Stimulated activated CD4-positive, alpha-beta T cell treated with anti-CD3 and anti-CD28 coated beads, Interleukin-2, amount 100 ng/mL, for 48 hours (primary cell): ENCODE data around the gene PINLYP.

Experiments used
- DNase-seq, 2 donors: peaks; one replicate each; pipeline ENCODE4 v3.0.0-alpha.2; 2020

PINLYP gene

GRCh38 chr19:43551399-43552197, 24.0 kb upstream of the PINLYP start:
- no peak for DNase-seq

- DNase-seq, result no peak
These were observed 23.5 kb upstream of the PINLYP start for GRCh38 chr19:43552198-43552450.

GRCh38 chr19:43552616-43553015, 23.0 kb upstream of the PINLYP start:
- no peak for DNase-seq

GRCh38 chr19:43553656-43554055, 21.9 kb upstream of the PINLYP start:
- DNase-seq, result no peak

- DNase-seq, result no peak
These were observed 21.2 kb upstream of the PINLYP start for GRCh38 chr19:43554317-43554895.

- peak; percentile 74 to 82 for DNase-seq
These were observed 20.3 kb upstream of the PINLYP start for GRCh38 chr19:43555185-43555770.

- no peak for DNase-seq
These were observed 14.9 kb upstream of the PINLYP start for GRCh38 chr19:43560687-43561086.

GRCh38 chr19:43561139-43561970, 14.2 kb upstream of the PINLYP start:
- no peak for DNase-seq

- DNase-seq, result no peak
These were observed 13.3 kb upstream of the PINLYP start for GRCh38 chr19:43562226-43562697.

- DNase-seq, result peak; percentile 43 to 47
These were observed 12.8 kb upstream of the PINLYP start for GRCh38 chr19:43562698-43563241.

- no peak for DNase-seq
These were observed 11.7 kb upstream of the PINLYP start for GRCh38 chr19:43563816-43564457.

GRCh38 chr19:43564800-43565199, 10.8 kb upstream of the PINLYP start:
- DNase-seq, result no peak

GRCh38 chr19:43569657-43570056, 5.9 kb upstream of the PINLYP start:
- no peak for DNase-seq

GRCh38 chr19:43570174-43570791, 5.3 kb upstream of the PINLYP start:
- no peak for DNase-seq

GRCh38 chr19:43572171-43572588, 3.4 kb upstream of the PINLYP start:
- DNase-seq, result no peak

GRCh38 chr19:43574424-43575155, 1.0 kb upstream of the PINLYP start:
- no peak for DNase-seq

GRCh38 chr19:43575955-43576878, 616 bp downstream of the PINLYP start:
- no peak for DNase-seq

- no peak for DNase-seq
These were observed 3.2 kb downstream of the PINLYP start for GRCh38 chr19:43578787-43579186.

GRCh38 chr19:43581467-43581866, 5.9 kb downstream of the PINLYP start:
- DNase-seq, result no peak

- DNase-seq, result no peak
These were observed 6.9 kb downstream of the PINLYP start for GRCh38 chr19:43582495-43582894.
